Endothelial cell of umbilical vein (primary cell): ENCODE results near the gene EHMT1. TPM values are rescaled to one million over a fixed set of nuclear protein-coding genes. Genes with fewer than 3 reads are reported as not detected.

ENCODE experiments used
- BruUV-seq: library from RNA; stranded (reverse); fragments of 400-500 nt; replicated peaks from 2 replicates; lab custom pipeline; 2021; lab: Mats Ljungman, UMichigan
- CTCF ChIA-PET: fragments of 300-600, 350-600 bp; sonication (Branson Sonifier 250); formaldehyde crosslinking; loops from one replicate; lab custom pipeline; 2021; ENCODE audit warnings: antibody characterized with exemption, inconsistent platforms; lab: Charles Lee
- POLR2A ChIA-PET: fragments of 300-600, 350-600 bp; sonication (Branson Sonifier 250); formaldehyde crosslinking; loops from one replicate; lab custom pipeline; 2021; ENCODE audit warnings: antibody characterized with exemption, inconsistent platforms; lab: Charles Lee
- DNase-seq: peaks from one replicate; pipeline ENCODE4 v3.0.0-alpha.2; 2011; ENCODE audit warnings: low read depth, low spot score
- FAIRE-seq: peaks from 2 replicates; lab custom pipeline; 2011; peaks lifted over from hg19 to GRCh38; lab: Jason Lieb, UNC
- H2AFZ ChIP-seq: 2 replicates; pipeline ENCODE4 v1.6.0; 2012; ENCODE audit warnings: low read depth, low read length, control low read depth, inconsistent platforms
- H3K27ac ChIP-seq: 2 replicates; pipeline ENCODE4 v1.5.1; 2011; ENCODE audit warnings: low read depth, mild to moderate bottlenecking, control low read depth, low read length, moderate library complexity; ENCODE audit not compliant: insufficient read depth
- H3K27me3 ChIP-seq, 2 experiments: 2 replicates each; pipeline versions ENCODE4 v1.6.0 to v1.6.1; 2011; ENCODE audit warnings: low read length in 2 of 2, mixed read lengths in 1 of 2; ENCODE audit not compliant: control insufficient read depth in 2 of 2, insufficient read depth in 2 of 2
- H3K36me3 ChIP-seq, 2 experiments: 2 replicates in 1 of 2; 3 replicates in 1 of 2; pipeline ENCODE4 v1.5.1; 2011; ENCODE audit warnings: low read length in 2 of 2, mild to moderate bottlenecking in 1 of 2, moderate library complexity in 1 of 2; ENCODE audit not compliant: control insufficient read depth in 2 of 2, insufficient read depth in 2 of 2; ENCODE audit errors: extremely low read depth in 1 of 2
- H3K4me1 ChIP-seq: 3 replicates; pipeline ENCODE4 v1.5.1; 2011; ENCODE audit warnings: mild to moderate bottlenecking, low read length; ENCODE audit not compliant: control insufficient read depth, insufficient read depth; ENCODE audit errors: extremely low read depth
- H3K4me2 ChIP-seq: 2 replicates; pipeline ENCODE4 v1.6.1; 2011; ENCODE audit warnings: low read length, control low read depth, mixed read lengths; ENCODE audit not compliant: insufficient read depth
- H3K4me3 ChIP-seq, 3 experiments: fragments of 200-600 bp in 1 of 3; sonication (generic), shearing (Covaris generic) in 1 of 3; replicated peaks in 1 of 3; 2 replicates each; pipeline ENCODE4 v1.5.1; 2011 to 2016; ENCODE audit warnings: control low read depth in 3 of 3, low read length in 3 of 3, mild to moderate bottlenecking in 2 of 3, inconsistent platforms in 1 of 3, low read depth in 1 of 3, moderate library complexity in 1 of 3; ENCODE audit not compliant: insufficient read depth in 1 of 3
- H3K79me2 ChIP-seq: 2 replicates; pipeline ENCODE4 v1.6.0; 2012; ENCODE audit warnings: low read length, inconsistent platforms; ENCODE audit not compliant: control insufficient read depth, insufficient read depth
- H3K9ac ChIP-seq: replicated peaks from 2 replicates; pipeline ENCODE3; 2011; ENCODE audit warnings: low read length, control low read depth; ENCODE audit not compliant: insufficient read depth; ENCODE audit errors: extremely low read depth
- H3K9me1 ChIP-seq: replicated peaks from 3 replicates; pipeline ENCODE4 v1.6.0; 2011; ENCODE audit warnings: mild to moderate bottlenecking, low read length; ENCODE audit not compliant: control insufficient read depth, insufficient read depth; ENCODE audit errors: extremely low read depth
- H3K9me3 ChIP-seq: replicated peaks from 2 replicates; pipeline ENCODE4 v1.5.1; 2012; ENCODE audit warnings: low read length, inconsistent platforms; ENCODE audit not compliant: control insufficient read depth, insufficient read depth
- H4K20me1 ChIP-seq: replicated peaks from 2 replicates; pipeline ENCODE3; 2011; ENCODE audit warnings: mild to moderate bottlenecking, low read length; ENCODE audit not compliant: control insufficient read depth, insufficient read depth; ENCODE audit errors: extremely low read depth
- EZH2 ChIP-seq: IDR thresholded peaks from 2 replicates; pipeline ENCODE4 v1.6.1; 2012; ENCODE audit warnings: borderline replicate concordance, low read depth, mild to moderate bottlenecking, moderate library complexity, low read length, inconsistent platforms; ENCODE audit not compliant: severe bottlenecking
- FOS ChIP-seq: IDR thresholded peaks from 2 replicates; pipeline ENCODE4 v1.6.1; 2011; ENCODE audit warnings: mild to moderate bottlenecking, low read length, moderate library complexity, borderline replicate concordance; ENCODE audit not compliant: insufficient read depth
- GATA2 ChIP-seq: IDR thresholded peaks from 2 replicates; pipeline ENCODE4 v1.7.0; 2011; ENCODE audit warnings: low read depth, mild to moderate bottlenecking, moderate library complexity, mixed read lengths, low read length; ENCODE audit not compliant: insufficient read length, insufficient read depth
- JUN ChIP-seq: IDR thresholded peaks from 2 replicates; pipeline ENCODE4 v1.6.1; 2011; ENCODE audit warnings: borderline replicate concordance, low read depth; ENCODE audit not compliant: insufficient read length, insufficient read depth
- MYC ChIP-seq: IDR thresholded peaks from one replicate; pipeline ENCODE4 v1.6.1; 2011; ENCODE audit warnings: mild to moderate bottlenecking, low read depth, low read length
- POLR2A ChIP-seq: IDR thresholded peaks from 2 replicates; pipeline ENCODE4 v1.6.1; 2012; ENCODE audit warnings: low read depth, mild to moderate bottlenecking, control low read depth, low read length
- POLR2AphosphoS5 ChIP-seq: IDR thresholded peaks from 2 replicates; pipeline ENCODE4 v1.6.1; 2012; ENCODE audit warnings: low read depth, mild to moderate bottlenecking, control low read depth, low read length, moderate library complexity; ENCODE audit not compliant: insufficient read depth
- dilution Hi-C: fragments of 300-500 bp; cut with MboI; formaldehyde crosslinking; loops from one replicate; pipeline ENCODE4 v1.15.0; 2019; ENCODE audit warnings: low sequenced_read_pairs; ENCODE audit not compliant: extremely low pct_ligation_motif_present
- intact Hi-C: fragments of 100-400 bp; cut with micrococcal nuclease; formaldehyde crosslinking; loops from one replicate; pipeline ENCODE4 v1.10.0; 2022
- polyA plus RNA-seq, 4 experiments: library from polyadenylated mRNA; depleted of rRNA in 3 of 4; stranded (reverse) in 3 of 4; unstranded in 1 of 4; fragments of >200 nt; gene quantifications; 2 replicates each; pipeline versions ENCODE4 v1.2.1 to v1.2.3, GENCODE V29; 2011 to 2012; ENCODE audit warnings: missing spikeins in 1 of 4
- total RNA-seq: library from RNA; stranded (reverse); gene quantifications from 2 replicates; pipeline ENCODE4 v1.2.3, GENCODE V29; 2021
- TF ChIP-seq, protein P1 (sequence below), 2 donors: IDR thresholded peaks; 1 replicate in 1 of 2; 2 replicates in 1 of 2; pipeline ENCODE4 v1.5.1; 2011; ENCODE audit warnings: low read length in 2 of 2, mild to moderate bottlenecking in 2 of 2, moderate library complexity in 2 of 2, control low read depth in 1 of 2, inconsistent platforms in 1 of 2, low read depth in 1 of 2; ENCODE audit not compliant: insufficient read depth in 1 of 2; ENCODE audit errors: extremely low read depth in 1 of 2
- TF ChIP-seq, protein P2 (sequence below): IDR thresholded peaks from 2 replicates; pipeline ENCODE4 v1.6.1; 2011; ENCODE audit not compliant: insufficient read depth, insufficient read length

EHMT1 gene
- total and polyA plus RNA-seq, 2 donors (not counting 3 experiments of a cell fraction or from before 2014, with no cell fraction given), result 48.2 to 104 TPM

DNA sequence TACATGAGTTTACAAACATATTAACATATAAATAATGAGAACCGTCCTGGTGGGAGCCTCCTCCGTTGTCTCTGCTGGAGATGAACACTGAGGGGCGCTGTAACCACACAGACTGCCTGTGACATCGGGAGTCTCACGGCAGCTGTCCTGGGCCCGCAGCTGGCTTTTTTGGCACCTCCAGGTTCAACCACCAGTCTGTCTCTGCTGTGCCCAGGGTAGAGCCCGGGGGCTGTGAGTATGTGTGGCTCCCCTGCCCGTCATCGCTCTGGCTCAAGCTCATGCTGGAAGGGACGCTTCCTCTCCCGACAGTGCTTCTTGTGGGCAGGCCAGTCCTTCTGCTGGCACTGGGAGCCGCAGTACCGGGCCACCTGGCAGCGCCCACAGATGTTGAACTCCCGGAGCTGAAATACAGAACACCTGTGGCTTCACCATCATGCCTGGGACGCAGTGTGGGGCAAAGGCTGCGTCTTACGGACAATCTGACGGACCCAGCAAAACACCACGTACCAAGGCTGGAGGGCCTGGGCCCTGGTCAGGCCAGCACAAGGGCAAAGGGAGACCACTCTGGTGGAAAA, 36.4 kb upstream of the EHMT1 start:
- intact Hi-C loops (no loop called here), dilution Hi-C loops (no loop called here)
- H3K9me3 ChIP-seq, result no peaks in the 10 kb centered on the region
- no peak for TF ChIP-seq GATA2
- TF ChIP-seq, protein P1, sequence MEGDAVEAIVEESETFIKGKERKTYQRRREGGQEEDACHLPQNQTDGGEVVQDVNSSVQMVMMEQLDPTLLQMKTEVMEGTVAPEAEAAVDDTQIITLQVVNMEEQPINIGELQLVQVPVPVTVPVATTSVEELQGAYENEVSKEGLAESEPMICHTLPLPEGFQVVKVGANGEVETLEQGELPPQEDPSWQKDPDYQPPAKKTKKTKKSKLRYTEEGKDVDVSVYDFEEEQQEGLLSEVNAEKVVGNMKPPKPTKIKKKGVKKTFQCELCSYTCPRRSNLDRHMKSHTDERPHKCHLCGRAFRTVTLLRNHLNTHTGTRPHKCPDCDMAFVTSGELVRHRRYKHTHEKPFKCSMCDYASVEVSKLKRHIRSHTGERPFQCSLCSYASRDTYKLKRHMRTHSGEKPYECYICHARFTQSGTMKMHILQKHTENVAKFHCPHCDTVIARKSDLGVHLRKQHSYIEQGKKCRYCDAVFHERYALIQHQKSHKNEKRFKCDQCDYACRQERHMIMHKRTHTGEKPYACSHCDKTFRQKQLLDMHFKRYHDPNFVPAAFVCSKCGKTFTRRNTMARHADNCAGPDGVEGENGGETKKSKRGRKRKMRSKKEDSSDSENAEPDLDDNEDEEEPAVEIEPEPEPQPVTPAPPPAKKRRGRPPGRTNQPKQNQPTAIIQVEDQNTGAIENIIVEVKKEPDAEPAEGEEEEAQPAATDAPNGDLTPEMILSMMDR (IDR thresholded peaks at IDR 0.05; ENCODE audit: extremely low read depth in 1 of 2, insufficient read depth in 1 of 2, low read depth in 1 of 2, low read length in 2 of 2), result peak; percentile 21 to 27
- peaks cover 9% of the 10 kb centered on the region for H3K4me1 ChIP-seq
- H3K36me3 ChIP-seq, result peaks cover 6 to 36% of the 10 kb centered on the region in 2 experiments
- no peak overlapping the region for H3K27ac ChIP-seq
- no peak overlapping the region for H2AFZ ChIP-seq
- DNase-seq (no peak), FAIRE-seq (no peak)
- ChIA-PET POLR2A (no interaction called here), CTCF (interaction anchor here (1.0 to 1.4 kb wide), 3 partner anchors 21 to 113 kb away, joined by 3 to 5 read pairs (median 4); no protein-coding TSS in a partner anchor)
- no peaks in the 10 kb centered on the region for H4K20me1 ChIP-seq
- no peaks in the 10 kb centered on the region for H3K9me1 ChIP-seq
- no TSS peak for BruUV-seq
- H3K27me3 ChIP-seq, result no peaks in the 10 kb centered on the region
- no peak overlapping the region for H3K4me2 ChIP-seq
- peaks cover 11% of the 10 kb centered on the region for H3K79me2 ChIP-seq
- H3K9ac ChIP-seq, result no peak overlapping the region
- H3K4me3 ChIP-seq, result no peak overlapping the region

DNA sequence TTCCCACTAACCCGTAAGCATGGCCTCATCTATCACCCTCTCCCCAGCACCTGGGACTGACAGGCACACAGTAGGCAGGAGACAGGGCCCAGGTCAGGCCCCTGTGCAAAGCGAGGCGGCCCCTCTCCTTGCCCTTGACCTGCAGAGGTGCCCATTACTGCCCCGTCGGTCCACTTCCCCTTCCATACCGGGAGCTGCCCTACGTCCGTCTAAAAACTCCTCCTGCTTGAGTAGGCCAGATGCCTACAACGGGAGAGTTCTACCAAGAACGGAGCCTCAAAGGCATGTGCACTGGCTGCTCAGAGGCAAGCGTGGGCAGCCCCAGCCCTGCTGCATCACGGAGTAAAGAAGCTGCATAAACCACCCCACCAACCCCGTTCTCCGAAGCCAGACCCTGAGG, 35.5 kb upstream of the EHMT1 start:
- H3K4me2 ChIP-seq, result no peak overlapping the region
- H3K9me3 ChIP-seq, result no peaks in the 10 kb centered on the region
- dilution Hi-C loops (no loop called here), intact Hi-C loops (no loop called here)
- H3K9ac ChIP-seq, result no peak overlapping the region
- no peaks in the 10 kb centered on the region for H3K27me3 ChIP-seq
- H3K4me1 ChIP-seq, result peaks cover 3% of the 10 kb centered on the region
- ChIA-PET POLR2A (no interaction called here), CTCF (no interaction called here)
- H3K27ac ChIP-seq, result no peak overlapping the region
- H3K4me3 ChIP-seq, result no peak overlapping the region
- no peak for FAIRE-seq
- no peak overlapping the region for H2AFZ ChIP-seq
- H3K9me1 ChIP-seq, result no peaks in the 10 kb centered on the region
- no peak for DNase-seq
- H3K79me2 ChIP-seq, result peaks cover 5% of the 10 kb centered on the region
- TF ChIP-seq FOS, result no peak
- TF ChIP-seq EZH2, result no peak
- TF ChIP-seq GATA2, result no peak
- TF ChIP-seq JUN, result no peak
- TF ChIP-seq, protein P1 (IDR thresholded peaks at IDR 0.05; ENCODE audit: extremely low read depth in 1 of 2, insufficient read depth in 1 of 2, low read depth in 1 of 2, low read length in 2 of 2), result no peak
- TF ChIP-seq, protein P2, sequence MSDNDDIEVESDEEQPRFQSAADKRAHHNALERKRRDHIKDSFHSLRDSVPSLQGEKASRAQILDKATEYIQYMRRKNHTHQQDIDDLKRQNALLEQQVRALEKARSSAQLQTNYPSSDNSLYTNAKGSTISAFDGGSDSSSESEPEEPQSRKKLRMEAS, result no peak
- no peak for TF ChIP-seq POLR2AphosphoS5
- no peak for TF ChIP-seq POLR2A
- no peak for TF ChIP-seq MYC
- no peaks in the 10 kb centered on the region for H4K20me1 ChIP-seq
- peaks cover 12 to 45% of the 10 kb centered on the region in 2 experiments for H3K36me3 ChIP-seq
- no TSS peak for BruUV-seq
